Glutamatergic neuron (in vitro differentiated cells): ENCODE measurements around the gene OR2M3. TPM values are rescaled to one million over a fixed set of nuclear protein-coding genes. Genes with fewer than 3 reads are reported as not detected.

Experiments used
- DNase-seq: peaks from one replicate; pipeline ENCODE4 v3.0.0; 2022
- H3K27ac Mint-ChIP-seq: one replicate; pipeline ENCODE4 v1.8.0; 2020; ENCODE audit warnings: mild to moderate bottlenecking, mixed read lengths, inconsistent platforms; ENCODE audit not compliant: unreplicated experiment
- H3K27me3 Mint-ChIP-seq: one replicate; pipeline ENCODE4 v1.8.0; 2020; ENCODE audit warnings: mild to moderate bottlenecking, moderate library complexity, mixed read lengths, inconsistent platforms; ENCODE audit not compliant: unreplicated experiment
- H3K36me3 Mint-ChIP-seq: one replicate; pipeline ENCODE4 v1.8.0; 2020; ENCODE audit warnings: mild to moderate bottlenecking, mixed read lengths, inconsistent platforms; ENCODE audit not compliant: unreplicated experiment
- H3K4me1 Mint-ChIP-seq: one replicate; pipeline ENCODE4 v1.8.0; 2020; ENCODE audit warnings: mild to moderate bottlenecking, low read depth, mixed read lengths, inconsistent platforms; ENCODE audit not compliant: unreplicated experiment
- H3K4me3 Mint-ChIP-seq: one replicate; pipeline ENCODE4 v1.8.0; 2020; ENCODE audit warnings: mild to moderate bottlenecking, mixed read lengths, inconsistent platforms; ENCODE audit not compliant: unreplicated experiment
- H3K9me3 Mint-ChIP-seq: one replicate; pipeline ENCODE4 v1.8.0; 2020; ENCODE audit warnings: mild to moderate bottlenecking, moderate library complexity, mixed read lengths, inconsistent platforms; ENCODE audit not compliant: unreplicated experiment
- long read RNA-seq: library from polyadenylated mRNA; unstranded; transcript quantifications from one replicate; pipeline ENCODE4 v2.0.0, GENCODE V29; 2020; ENCODE audit not compliant: unreplicated experiment
- total RNA-seq: library from RNA; stranded (reverse); fragmentation: NEBNext Ultra II Directional; extraction: Animal tissue kit (Norgen Biotek cat#: 25700); gene quantifications from one replicate; pipeline ENCODE4 v1.2.1, GENCODE V29; 2021; ENCODE audit not compliant: unreplicated experiment
- TF ChIP-seq, protein P1 (sequence below): fragments of 200-600 bp; sonication (generic); IDR thresholded peaks from one replicate; pipeline ENCODE4 v1.5.0; 2021; ENCODE audit not compliant: partially characterized antibody, unreplicated experiment

OR2M3 gene, protein sequence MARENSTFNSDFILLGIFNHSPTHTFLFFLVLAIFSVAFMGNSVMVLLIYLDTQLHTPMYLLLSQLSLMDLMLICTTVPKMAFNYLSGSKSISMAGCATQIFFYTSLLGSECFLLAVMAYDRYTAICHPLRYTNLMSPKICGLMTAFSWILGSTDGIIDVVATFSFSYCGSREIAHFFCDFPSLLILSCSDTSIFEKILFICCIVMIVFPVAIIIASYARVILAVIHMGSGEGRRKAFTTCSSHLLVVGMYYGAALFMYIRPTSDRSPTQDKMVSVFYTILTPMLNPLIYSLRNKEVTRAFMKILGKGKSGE
- not detected for total RNA-seq
- long read RNA-seq = 0 reads

- TF ChIP-seq, protein P1, sequence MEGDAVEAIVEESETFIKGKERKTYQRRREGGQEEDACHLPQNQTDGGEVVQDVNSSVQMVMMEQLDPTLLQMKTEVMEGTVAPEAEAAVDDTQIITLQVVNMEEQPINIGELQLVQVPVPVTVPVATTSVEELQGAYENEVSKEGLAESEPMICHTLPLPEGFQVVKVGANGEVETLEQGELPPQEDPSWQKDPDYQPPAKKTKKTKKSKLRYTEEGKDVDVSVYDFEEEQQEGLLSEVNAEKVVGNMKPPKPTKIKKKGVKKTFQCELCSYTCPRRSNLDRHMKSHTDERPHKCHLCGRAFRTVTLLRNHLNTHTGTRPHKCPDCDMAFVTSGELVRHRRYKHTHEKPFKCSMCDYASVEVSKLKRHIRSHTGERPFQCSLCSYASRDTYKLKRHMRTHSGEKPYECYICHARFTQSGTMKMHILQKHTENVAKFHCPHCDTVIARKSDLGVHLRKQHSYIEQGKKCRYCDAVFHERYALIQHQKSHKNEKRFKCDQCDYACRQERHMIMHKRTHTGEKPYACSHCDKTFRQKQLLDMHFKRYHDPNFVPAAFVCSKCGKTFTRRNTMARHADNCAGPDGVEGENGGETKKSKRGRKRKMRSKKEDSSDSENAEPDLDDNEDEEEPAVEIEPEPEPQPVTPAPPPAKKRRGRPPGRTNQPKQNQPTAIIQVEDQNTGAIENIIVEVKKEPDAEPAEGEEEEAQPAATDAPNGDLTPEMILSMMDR = no peak
- Mint-ChIP-seq H3K36me3 (no peaks in the 10 kb centered on the region), H3K4me1 (no peaks in the 10 kb centered on the region)
Measured at GRCh38 chr1:248196965-248197364, at the start of gene OR2M3. TSS of gene OR2M3 (plus strand) at chr1:248197265. CDS start at chr1:248203068, 5,803 bp downstream.

DNA sequence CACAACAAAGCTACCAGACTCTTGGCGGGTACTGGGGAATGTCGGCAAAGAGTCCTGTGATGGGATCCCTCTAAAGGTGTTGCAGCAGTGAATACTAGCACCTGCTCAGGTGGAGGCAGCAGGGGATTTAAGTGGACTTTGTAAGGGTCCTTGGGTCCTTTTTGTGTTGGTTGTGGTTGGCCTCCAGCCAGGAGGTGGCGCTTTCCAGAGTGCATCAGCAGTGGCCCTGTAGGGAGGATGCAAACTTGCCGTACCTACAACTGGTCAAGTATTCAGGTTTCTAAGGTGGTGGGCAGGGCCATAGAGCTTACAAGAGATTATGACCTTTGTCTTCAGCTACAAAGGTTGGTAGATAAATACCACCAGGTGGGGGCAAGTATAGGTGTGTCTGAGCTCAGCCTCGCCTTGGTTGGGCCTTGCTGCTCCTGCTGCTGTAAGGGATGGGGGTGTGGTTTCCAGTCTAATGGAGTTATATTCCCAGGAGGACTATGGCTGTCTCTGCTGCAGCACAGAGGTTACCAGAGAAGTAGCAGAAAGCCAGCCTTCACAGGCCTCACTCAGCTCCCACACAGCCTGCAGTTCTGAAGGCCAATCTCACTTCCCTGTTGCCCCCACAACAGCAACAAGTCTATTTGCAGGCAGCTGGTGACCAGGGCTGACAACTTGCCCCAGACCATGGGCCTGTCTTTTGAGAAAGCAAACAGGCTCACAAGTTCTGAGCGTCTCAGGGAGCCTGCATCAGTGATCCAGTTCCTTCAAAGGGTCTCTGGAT, 44.8 kb upstream of the OR2M3 start:
- Mint-ChIP-seq H3K27me3 (peaks cover 2% of the 10 kb centered on the region), H3K4me3 (no peak overlapping the region), H3K9me3 (peaks cover 3% of the 10 kb centered on the region), H3K27ac (no peak overlapping the region), H3K36me3 (no peaks in the 10 kb centered on the region), H3K4me1 (no peaks in the 10 kb centered on the region)
- no peak for DNase-seq
- TF ChIP-seq, protein P1 = no peak

More at GRCh38 chr1:248196965-248197364, at the start of gene OR2M3:
- Mint-ChIP-seq H3K27me3 (no peaks in the 10 kb centered on the region), H3K9me3 (peaks cover 10% of the 10 kb centered on the region), H3K4me3 (no peak within 1 kb of the TSS), H3K27ac (no peak within 1 kb of the TSS)
- no peak for DNase-seq

DNA sequence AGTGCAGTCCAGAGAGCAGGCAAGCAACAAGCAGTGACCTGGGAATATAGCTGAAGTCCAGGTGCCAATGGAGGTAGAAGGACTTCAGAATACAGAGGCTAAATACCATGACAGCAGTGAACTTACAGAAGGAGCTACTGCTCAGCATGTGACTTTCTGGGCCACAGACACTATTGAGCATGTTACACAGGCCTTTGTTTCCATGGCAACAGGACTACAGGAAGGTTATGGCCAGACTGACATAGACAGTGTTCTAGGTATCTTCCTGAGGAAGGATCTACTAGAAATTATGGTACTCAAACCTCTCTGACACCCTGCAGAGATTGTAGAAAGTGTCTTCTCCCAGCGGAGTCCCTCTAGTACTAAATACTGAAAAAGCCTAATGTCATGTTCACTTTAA, 41.1 kb upstream of the OR2M3 start:
- H3K27me3 Mint-ChIP-seq = no peaks in the 10 kb centered on the region
- no peak overlapping the region for H3K27ac Mint-ChIP-seq
- no peaks in the 10 kb centered on the region for H3K36me3 Mint-ChIP-seq
- H3K4me3 Mint-ChIP-seq = no peak overlapping the region
- DNase-seq = no peak
- H3K9me3 Mint-ChIP-seq = peaks cover 3% of the 10 kb centered on the region
- H3K4me1 Mint-ChIP-seq = no peaks in the 10 kb centered on the region
- TF ChIP-seq, protein P1 = no peak

DNA sequence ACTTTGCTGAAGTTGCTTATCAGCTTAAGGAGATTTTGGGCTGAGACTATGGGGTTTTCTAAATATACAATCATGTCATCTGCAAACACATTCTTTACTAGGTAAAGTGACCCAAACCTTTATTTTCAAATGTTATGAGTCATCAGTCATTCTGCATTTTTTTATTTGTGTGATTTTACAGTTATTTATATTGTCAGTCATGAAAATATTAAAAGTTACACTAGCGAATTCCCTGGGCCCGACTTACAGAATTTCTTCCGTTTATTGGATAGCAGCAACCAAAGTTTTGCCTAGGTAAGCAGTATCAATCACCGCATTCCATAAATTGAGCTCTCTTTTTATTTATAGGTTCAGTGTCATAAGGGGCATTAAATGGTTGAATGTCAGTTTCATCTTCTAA, 38.3 kb upstream of the OR2M3 start:
- TF ChIP-seq, protein P1 = no peak
- DNase-seq = no peak
- Mint-ChIP-seq H3K27me3 (no peaks in the 10 kb centered on the region), H3K27ac (no peak overlapping the region), H3K36me3 (no peaks in the 10 kb centered on the region), H3K4me3 (no peak overlapping the region), H3K4me1 (no peaks in the 10 kb centered on the region), H3K9me3 (peaks cover 9% of the 10 kb centered on the region)

DNA sequence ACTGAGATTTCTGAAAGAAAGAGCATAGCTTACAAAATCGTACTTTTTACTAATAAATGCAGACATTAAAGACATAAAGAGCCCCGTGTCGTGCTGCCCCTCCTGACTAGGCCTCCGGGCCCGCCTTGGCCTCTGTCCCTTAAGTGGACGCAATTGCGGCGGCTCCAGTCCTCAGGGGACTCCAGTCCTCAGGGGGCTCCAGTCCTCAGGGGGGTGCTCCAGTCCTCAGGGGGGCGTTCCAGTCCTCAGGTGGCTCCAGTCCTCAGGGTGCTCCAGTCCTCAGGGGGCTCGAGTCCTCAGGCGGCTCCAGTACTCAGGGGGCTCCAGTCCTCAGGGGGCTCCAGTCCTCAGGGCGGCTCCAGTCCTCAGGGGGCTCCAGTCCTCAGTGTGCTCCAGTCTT, 33.0 kb upstream of the OR2M3 start:
- H3K4me1 Mint-ChIP-seq = no peaks in the 10 kb centered on the region
- H3K4me3 Mint-ChIP-seq = no peak overlapping the region
- no peak overlapping the region for H3K27ac Mint-ChIP-seq
- TF ChIP-seq, protein P1 = no peak
- H3K9me3 Mint-ChIP-seq = peaks cover 10% of the 10 kb centered on the region
- peaks cover 3% of the 10 kb centered on the region for H3K36me3 Mint-ChIP-seq
- no peak for DNase-seq
- peaks cover 2% of the 10 kb centered on the region for H3K27me3 Mint-ChIP-seq
